DND-41 (cell line): Measurements from ENCODE around the gene EPN2.

ENCODE experiments used
- ATAC-seq: fragments of 200-7000 bp; cut with Tn5 transposase; 3 replicates; pipeline ENCODE4 v1.9.1; 2021; ENCODE audit warnings: low read depth; ENCODE audit not compliant: insufficient read depth
- DNase-seq: peaks from one replicate; pipeline ENCODE4 v3.0.0-alpha.2; 2020
- H2AFZ ChIP-seq: 2 replicates; pipeline ENCODE4 v1.6.0; 2012; ENCODE audit warnings: low read depth, low read length
- H3K27ac ChIP-seq: 2 replicates; pipeline ENCODE4 v1.5.1; 2012; ENCODE audit warnings: low read length, inconsistent platforms
- H3K27me3 ChIP-seq: fragments of 200-600 bp; sonication (generic); 2 replicates; pipeline ENCODE4 v1.6.0; 2012; ENCODE audit warnings: low read length, mild to moderate bottlenecking, inconsistent platforms; ENCODE audit not compliant: insufficient read depth, poor library complexity
- H3K36me3 ChIP-seq: 2 replicates; pipeline ENCODE4 v1.5.1; 2012; ENCODE audit warnings: low read length, inconsistent platforms; ENCODE audit not compliant: insufficient read depth
- H3K4me1 ChIP-seq: 2 replicates; pipeline ENCODE4 v1.5.1; 2012; ENCODE audit warnings: mild to moderate bottlenecking, low read length; ENCODE audit not compliant: insufficient read depth
- H3K4me2 ChIP-seq: 2 replicates; pipeline ENCODE4 v1.6.0; 2012; ENCODE audit warnings: mild to moderate bottlenecking, moderate library complexity, low read length, inconsistent platforms; ENCODE audit not compliant: insufficient read depth
- H3K4me3 ChIP-seq, 2 experiments: fragments of 200-600 bp in 1 of 2; shearing (Covaris generic) in 1 of 2; 2 replicates each; pipeline ENCODE4 v1.5.1; 2012 to 2016; ENCODE audit warnings: inconsistent platforms in 2 of 2, low read length in 2 of 2, mild to moderate bottlenecking in 2 of 2, low read depth in 1 of 2, moderate library complexity in 1 of 2
- H3K79me2 ChIP-seq: 2 replicates; pipeline ENCODE4 v1.6.0; 2012; ENCODE audit warnings: low read length, inconsistent platforms; ENCODE audit not compliant: insufficient read depth
- H3K9ac ChIP-seq: 2 replicates; pipeline ENCODE4 v1.6.0; 2012; ENCODE audit warnings: low read depth, mild to moderate bottlenecking, inconsistent platforms, low read length, moderate library complexity
- H3K9me3 ChIP-seq: 2 replicates; pipeline ENCODE4 v1.5.1; 2012; ENCODE audit warnings: low read length, moderate library complexity, mild to moderate bottlenecking, inconsistent platforms; ENCODE audit not compliant: insufficient read depth, severe bottlenecking
- H4K20me1 ChIP-seq: 2 replicates; pipeline ENCODE4 v1.6.0; 2012; ENCODE audit warnings: low read length; ENCODE audit not compliant: insufficient read depth
- EZH2 ChIP-seq: IDR thresholded peaks from 3 replicates; pipeline ENCODE4 v1.6.1; 2012; ENCODE audit warnings: borderline replicate concordance, low read depth, mild to moderate bottlenecking, moderate library complexity, low read length, inconsistent platforms; ENCODE audit not compliant: severe bottlenecking
- TF ChIP-seq, protein P1 (sequence below): IDR thresholded peaks from 2 replicates; pipeline ENCODE4 v1.5.1; 2012; ENCODE audit warnings: borderline replicate concordance, low read length, moderate library complexity, mild to moderate bottlenecking; ENCODE audit not compliant: poor library complexity, severe bottlenecking; ENCODE audit errors: extremely low read depth

EPN2 gene

DNA sequence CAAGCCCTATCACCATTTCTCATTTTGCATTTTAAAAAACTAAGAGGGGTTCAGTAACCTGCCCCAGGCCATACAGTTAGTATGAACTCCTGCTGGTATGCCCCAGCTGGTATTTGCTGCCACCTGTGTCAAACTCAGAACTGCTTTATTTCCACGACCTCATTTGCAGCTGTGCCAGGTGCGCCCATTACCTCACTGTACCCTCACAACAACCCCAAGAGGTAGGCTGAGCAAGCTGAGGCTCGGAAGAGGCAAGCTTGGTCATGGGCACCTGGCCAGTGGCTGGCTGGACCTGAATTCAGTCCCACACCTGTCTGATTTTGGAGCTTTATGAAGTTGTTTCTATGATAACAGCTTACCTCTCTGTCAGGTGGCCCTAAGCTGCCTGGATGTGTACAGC, 7.6 kb downstream of the EPN2 start:
- H3K4me2 ChIP-seq = no peak overlapping the region
- no peaks in the 10 kb centered on the region for H3K4me1 ChIP-seq

DNA sequence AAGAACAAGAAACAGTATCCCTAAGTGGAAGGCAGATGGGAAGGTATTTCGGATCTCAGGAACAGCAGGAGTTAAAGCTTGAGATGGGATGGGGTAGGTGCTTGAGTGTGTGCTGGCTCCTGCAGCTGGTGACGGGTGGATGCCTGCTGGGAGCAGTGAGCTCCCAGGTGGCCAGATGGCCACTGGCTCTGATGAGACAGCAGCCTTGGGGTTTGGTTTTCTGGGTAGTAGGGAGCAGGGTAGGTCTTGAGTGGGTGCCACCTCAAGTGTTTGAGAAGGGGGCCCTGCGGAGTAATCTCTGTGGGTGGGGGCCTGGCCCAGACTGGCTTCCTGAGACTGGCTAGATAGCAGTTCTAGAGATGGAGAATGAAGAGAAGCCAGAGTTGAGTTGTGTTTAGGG, 10.3 kb downstream of the EPN2 start:
- Histone ChIP-seq H3K27me3 (peaks cover 28% of the 10 kb centered on the region), H3K79me2 (no peaks in the 10 kb centered on the region), H4K20me1 (no peaks in the 10 kb centered on the region; the same call in 1 of the 2 replicates), H3K9ac (no peak overlapping the region), H3K9me3 (no peaks in the 10 kb centered on the region), H3K4me2 (no peak overlapping the region), H2AFZ (no peak overlapping the region), H3K4me3 (no peak overlapping the region), H3K4me1 (no peaks in the 10 kb centered on the region), H3K36me3 (no peaks in the 10 kb centered on the region), H3K27ac (no peak overlapping the region)
- DNase-seq (no peak), ATAC-seq (no peak)
- TF ChIP-seq, protein P1, sequence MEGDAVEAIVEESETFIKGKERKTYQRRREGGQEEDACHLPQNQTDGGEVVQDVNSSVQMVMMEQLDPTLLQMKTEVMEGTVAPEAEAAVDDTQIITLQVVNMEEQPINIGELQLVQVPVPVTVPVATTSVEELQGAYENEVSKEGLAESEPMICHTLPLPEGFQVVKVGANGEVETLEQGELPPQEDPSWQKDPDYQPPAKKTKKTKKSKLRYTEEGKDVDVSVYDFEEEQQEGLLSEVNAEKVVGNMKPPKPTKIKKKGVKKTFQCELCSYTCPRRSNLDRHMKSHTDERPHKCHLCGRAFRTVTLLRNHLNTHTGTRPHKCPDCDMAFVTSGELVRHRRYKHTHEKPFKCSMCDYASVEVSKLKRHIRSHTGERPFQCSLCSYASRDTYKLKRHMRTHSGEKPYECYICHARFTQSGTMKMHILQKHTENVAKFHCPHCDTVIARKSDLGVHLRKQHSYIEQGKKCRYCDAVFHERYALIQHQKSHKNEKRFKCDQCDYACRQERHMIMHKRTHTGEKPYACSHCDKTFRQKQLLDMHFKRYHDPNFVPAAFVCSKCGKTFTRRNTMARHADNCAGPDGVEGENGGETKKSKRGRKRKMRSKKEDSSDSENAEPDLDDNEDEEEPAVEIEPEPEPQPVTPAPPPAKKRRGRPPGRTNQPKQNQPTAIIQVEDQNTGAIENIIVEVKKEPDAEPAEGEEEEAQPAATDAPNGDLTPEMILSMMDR = no peak
- TF ChIP-seq EZH2 = no peak

More for the DNA sequence above, 7.6 kb downstream of the EPN2 start:
- Histone ChIP-seq H3K36me3 (no peaks in the 10 kb centered on the region), H3K79me2 (no peaks in the 10 kb centered on the region), H3K9me3 (no peaks in the 10 kb centered on the region), H4K20me1 (no peaks in the 10 kb centered on the region), H3K9ac (no peak overlapping the region), H3K4me3 (no peak overlapping the region), H3K27me3 (peaks cover 15% of the 10 kb centered on the region), H3K27ac (no peak overlapping the region), H2AFZ (no peak overlapping the region)
- ATAC-seq (no peak), DNase-seq (no peak)
- TF ChIP-seq, protein P1 = no peak
- TF ChIP-seq EZH2 = no peak

DNA sequence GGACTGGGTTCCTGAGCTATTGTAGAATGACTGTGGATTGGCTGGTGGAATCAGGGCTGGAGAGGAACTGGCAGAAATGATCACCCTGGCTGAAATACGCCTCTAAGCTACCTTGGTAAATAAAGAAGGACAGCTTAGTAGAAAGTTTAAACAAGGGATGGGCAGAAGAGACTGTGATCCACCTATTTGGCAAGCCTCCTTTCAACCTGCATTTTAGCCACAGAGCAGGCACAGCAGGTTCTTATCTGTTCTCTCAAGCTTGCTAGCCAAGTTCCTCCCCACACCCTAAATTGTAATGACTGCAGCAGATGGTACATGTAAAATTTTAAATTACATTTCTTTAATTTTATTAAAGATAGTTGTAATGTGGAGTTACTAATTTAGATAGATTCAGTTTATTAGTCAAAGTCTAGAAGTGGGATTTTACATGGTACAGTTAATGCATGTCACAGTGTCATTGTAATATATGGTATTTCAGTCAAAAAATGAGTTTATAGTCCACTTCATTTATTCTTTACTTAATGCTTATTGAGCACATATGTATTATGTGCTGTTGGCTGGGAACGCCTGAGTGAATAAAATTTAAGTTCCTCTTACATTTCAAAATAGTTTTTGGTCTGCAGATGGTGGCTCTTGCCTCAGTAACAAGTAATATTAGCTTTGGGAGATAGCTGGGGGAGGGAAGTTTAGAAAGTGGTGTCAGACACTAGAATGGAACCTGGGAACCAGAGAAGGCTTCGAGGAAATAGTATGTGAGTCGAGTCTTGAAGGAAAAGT, 11.2 kb downstream of the EPN2 start:
- peaks cover 2% of the 10 kb centered on the region for H3K9me3 ChIP-seq
- ATAC-seq = no peak
- H3K4me2 ChIP-seq = no peak overlapping the region
- H3K79me2 ChIP-seq = no peaks in the 10 kb centered on the region
- no peak overlapping the region for H3K4me3 ChIP-seq
- H3K27ac ChIP-seq = no peak overlapping the region
- TF ChIP-seq, protein P1 = no peak
- TF ChIP-seq EZH2 = no peak
- H3K36me3 ChIP-seq = no peaks in the 10 kb centered on the region
- no peaks in the 10 kb centered on the region; the same call in 1 of the 2 replicates for H4K20me1 ChIP-seq
- H2AFZ ChIP-seq = no peak overlapping the region
- no peak overlapping the region for H3K9ac ChIP-seq
- H3K4me1 ChIP-seq = no peaks in the 10 kb centered on the region
- peaks cover 28% of the 10 kb centered on the region for H3K27me3 ChIP-seq
- no peak for DNase-seq
